CD4-positive, alpha-beta T cell treated with Interleukin-10 for 1 hour (primary cell): ENCODE data around the gene PCDH9.
"Not testable (repeated sequence)": the region's sequence is repeated elsewhere in the genome, so short reads cannot be mapped to it uniquely, and the experiment has no call there.

Source experiments
- DNase-seq: peaks from one replicate; pipeline ENCODE4 v3.0.0-alpha.2; 2020

The PCDH9 gene

DNA sequence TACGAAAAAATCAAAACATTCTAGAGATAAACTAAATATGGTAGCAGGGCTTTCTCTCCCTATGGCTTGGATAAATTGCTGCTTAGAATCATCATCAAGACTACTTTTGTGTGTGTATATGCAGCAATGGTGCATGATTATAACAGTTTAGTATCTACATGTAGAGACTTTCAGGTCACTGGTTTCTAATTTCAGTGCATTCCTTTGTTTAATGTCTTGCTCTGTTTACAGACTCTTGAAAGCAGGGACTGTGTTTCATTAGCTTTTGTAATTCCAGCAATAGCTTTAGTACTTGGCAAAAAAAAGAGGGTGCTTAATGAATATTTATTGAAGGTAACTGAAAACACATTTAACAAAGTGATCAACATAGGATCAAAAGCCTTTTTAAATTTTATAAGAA, 420.7 kb downstream of the PCDH9 start:
- no peak for DNase-seq

DNA sequence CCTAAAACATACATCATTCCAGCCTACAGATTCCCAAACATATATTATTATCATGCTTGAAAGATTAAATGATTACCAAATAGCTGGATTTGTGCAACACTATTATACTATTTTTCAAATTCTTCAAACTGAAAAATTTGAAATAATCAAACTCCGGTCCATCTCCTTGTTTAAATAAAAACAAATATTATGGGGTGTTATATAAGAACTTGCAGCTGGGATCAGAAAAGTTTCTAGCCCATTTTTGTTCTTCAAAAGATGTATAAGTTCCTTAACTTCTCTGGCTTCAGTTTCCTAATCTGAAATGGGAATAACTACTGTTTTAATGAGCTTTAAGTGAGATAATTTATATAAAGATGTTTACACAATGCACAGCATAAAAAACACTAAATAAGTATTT, 422.9 kb downstream of the PCDH9 start:
- DNase-seq, result no peak

- no peak for DNase-seq
Observed at GRCh38 chr13:66805657-66806056, 424.5 kb downstream of the PCDH9 start.

- no peak for DNase-seq
Observed at GRCh38 chr13:66803808-66804456, 426.2 kb downstream of the PCDH9 start.

GRCh38 chr13:66803013-66803807, 426.9 kb downstream of the PCDH9 start:
- no peak for DNase-seq

DNA sequence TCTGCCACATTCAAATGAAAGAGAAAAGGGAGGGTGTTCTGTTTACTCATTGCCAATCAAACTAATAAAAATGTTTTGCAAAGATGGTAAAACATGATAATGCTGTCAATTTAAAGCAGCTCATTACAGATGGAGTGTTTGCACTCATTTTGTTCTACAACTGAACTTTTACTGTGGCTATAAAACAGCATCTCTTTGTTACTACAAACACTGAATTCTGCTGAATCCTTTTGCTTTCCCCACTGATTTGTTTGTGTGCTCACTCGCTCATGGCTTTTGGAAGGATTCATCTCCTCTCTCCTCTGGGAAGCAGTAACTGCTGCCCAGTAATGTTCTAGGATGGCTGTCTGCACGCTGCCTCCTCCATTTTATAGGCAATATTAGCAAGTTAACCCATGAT, 434.5 kb downstream of the PCDH9 start:
- DNase-seq, result no peak

DNA sequence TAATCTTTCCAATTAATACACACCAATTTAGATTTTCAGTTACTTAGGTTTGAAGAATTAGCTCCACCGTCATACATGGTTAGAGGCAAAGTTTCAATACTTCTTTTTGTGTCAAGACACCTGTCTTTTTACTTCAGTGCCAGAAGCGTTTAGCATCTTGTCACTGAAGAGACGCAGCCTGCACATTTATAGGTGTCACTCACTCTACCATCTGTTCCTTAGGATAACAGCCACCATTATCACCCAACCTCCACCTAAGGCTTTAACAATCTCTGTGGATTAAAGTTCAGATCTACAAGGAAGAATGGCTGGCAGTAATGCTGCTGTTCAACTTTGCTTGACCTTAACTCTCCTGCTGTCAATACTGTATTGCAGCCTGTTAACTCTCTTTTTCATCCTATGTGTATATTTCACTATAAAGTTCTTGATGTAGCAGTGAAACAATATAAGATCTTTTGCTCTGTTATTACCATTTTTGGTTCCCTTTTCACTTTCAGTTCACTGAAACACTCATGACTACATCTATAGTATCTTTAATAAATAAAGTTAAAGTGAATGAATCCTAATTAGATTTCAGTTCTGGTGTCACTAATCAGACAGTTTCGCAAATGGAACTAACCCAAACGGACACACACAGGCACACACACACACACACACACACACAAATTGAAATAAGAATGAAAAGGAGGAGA, 435.6 kb downstream of the PCDH9 start:
- no peak for DNase-seq

DNA sequence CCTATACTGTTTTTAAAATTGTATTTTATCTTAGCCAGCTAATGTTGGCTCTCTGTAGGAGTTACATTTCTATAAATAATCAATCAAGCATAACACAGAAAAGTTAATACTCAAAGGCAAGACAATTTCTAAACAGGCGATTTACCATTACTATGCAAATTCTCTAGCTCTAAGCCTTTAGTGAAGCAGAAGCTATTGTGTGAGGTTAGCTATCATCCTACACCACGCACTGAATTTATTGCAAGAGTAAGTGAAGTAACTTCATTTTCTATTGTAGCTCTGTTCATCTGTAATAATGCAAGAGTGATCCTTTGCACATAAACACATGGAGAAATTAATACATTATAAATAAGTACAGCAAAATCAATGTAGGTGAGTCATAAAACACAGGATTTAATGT, 439.3 kb downstream of the PCDH9 start:
- no peak for DNase-seq

DNA sequence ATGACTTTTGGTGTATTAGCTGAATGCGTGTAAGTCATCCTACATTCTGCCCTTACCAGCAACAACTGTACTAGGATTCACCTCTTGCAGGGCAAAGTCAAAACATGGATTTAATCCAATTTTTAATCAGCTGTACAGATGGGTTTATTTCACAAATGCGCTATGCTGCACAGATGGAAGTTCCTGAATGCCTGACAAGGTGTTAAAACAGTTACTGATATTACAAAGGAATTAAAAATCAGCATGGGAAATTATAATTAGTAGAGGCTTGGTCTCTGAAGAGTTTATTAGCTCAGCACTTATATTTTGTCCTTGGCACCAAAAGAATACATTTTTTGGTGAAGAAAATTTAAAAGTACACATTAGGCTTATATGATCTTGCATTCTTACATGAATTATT, 448.9 kb downstream of the PCDH9 start:
- no peak for DNase-seq

DNA sequence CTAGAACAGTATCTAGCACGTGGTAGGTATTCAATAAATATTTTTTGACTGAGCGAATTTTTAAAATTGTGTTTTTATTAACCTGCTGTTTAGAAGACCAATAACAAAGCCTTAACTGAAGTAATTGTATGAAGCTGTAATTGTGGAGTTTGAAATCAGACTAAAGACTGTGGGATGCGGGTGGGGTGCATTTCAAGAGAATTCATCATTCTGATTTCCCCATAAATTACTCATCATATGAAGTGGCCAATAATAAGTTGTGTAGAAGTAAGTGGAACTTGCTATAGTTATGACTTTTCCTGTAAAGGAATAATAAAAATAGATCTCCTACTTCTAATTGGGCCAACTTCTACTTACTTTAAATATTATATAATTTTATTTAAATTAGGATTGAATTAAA, 449.3 kb downstream of the PCDH9 start:
- DNase-seq, result no peak

GRCh38 chr13:66778461-66778860, 451.7 kb downstream of the PCDH9 start:
- DNase-seq, result no peak

DNA sequence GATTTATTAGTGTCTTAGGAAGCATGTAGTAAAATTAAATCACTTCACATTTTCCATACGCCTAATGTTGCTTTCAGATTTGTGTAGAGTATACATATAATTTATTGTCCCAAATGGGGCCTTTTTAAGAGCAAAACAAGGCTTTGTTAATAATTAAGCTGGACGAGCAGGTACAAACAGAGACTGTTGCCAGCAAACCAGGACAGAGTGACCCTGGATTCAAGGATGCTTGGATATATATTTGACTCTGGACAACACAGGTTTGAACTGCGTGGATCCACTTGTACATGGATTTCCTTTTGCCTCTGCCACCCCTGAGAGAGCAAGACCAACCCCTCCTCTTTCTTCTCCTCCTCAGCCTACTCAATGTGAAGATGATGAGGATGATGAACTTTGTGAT, 454.9 kb downstream of the PCDH9 start:
- no peak for DNase-seq

DNA sequence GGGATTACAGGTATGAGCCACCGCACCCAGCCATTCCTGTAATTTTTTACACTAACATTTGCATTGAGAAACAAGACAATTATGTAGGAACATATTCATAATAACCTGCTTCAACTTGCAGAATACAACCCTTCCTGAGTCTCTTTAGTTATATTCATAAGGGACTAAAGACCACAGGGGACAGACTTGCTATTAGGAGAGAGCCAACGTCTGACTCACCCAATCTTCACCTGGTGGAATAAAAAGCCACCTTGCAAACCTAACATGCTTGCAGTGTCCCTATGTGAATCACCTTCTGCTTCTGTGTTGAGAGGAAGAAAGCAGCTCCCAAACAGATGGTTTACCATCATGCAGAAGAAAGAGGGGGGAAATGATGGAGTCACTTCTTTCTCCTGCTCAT, 456.1 kb downstream of the PCDH9 start:
- no peak for DNase-seq

DNA sequence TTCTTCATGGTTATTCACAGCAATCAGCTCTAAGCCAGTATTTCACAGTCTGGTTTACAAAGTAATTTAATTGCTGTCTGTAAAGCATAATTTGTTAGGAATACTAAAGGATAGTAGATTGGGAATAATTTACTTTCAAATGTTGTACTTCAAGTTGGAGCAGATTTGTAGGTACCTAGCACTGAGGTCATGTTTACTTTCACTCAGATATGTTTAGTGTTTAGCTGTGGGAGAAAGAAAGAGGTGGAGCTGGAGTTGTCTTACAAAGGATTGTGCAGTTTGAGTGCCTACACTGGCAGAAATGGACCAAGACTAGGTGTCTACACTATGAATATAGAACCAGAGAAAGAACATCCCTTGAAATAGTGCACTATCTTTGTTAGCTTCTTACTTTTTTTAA, 464.6 kb downstream of the PCDH9 start:
- no peak for DNase-seq

- not testable (repeated sequence) for DNase-seq
Observed at GRCh38 chr13:66760678-66761077, 469.5 kb downstream of the PCDH9 start.

- no peak for DNase-seq
Observed at GRCh38 chr13:66759919-66760318, 470.2 kb downstream of the PCDH9 start.

GRCh38 chr13:66751691-66752090, 478.4 kb downstream of the PCDH9 start:
- no peak for DNase-seq

DNA sequence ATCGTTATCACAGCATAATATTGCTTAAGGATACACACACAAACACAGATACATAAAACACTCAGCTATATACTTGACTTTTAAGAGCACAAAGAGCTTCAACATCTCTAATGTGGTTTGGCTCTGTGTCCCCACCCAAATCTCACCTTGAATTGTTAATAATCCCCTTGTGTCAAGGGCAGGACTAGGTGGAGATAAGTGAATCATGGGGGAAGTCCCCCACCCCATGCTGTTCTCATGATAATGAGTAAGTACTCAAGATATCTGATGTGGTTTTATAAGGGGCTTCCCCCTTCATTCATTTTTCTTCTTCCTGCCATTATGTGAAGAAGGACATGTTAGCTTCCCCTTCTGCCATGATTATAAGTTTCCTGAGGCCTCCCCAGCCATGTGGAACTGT, 481.4 kb downstream of the PCDH9 start:
- no peak for DNase-seq

DNA sequence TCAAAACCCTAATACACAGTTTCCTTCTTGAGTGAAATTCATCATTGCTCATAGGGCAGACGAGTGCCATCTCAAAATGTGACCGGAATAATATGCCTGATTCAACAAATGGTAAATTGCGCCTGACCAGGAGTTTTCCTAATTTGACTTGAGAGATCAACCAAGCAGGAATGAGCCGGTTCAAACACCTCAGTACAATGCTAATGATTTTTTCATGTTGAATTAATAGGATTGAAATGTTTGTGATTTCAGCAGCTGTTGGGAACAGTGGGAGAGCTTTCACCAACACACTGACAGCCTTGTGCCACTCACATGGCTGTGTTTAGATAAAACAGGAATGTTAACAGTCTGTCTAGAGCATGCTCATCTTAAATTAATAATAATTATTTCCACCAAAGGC, 484.8 kb downstream of the PCDH9 start:
- DNase-seq, result no peak

- no peak for DNase-seq
Observed at GRCh38 chr13:66723576-66723975, 506.6 kb downstream of the PCDH9 start.

- no peak for DNase-seq
Observed at GRCh38 chr13:66716538-66716937, 513.6 kb downstream of the PCDH9 start.

GRCh38 chr13:66714795-66715194, 515.3 kb downstream of the PCDH9 start:
- DNase-seq, result no peak

DNA sequence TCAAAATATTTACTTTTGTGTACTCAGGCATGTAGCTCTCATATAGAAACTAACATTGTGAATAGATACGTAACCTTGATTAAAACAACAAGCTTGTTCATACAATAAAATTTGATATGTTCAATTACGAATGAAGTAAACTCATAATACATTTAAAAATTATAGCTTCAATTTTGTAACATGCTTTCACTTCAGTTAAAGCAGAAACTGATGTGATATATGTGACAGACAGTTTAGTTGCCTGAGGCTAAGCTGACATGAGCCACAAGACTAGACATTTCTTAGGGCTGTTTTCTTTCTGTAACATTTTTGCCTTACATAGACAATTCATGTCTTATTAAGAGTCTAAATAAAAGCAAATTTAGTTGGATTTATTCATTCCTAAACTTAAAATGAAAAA, 526.0 kb downstream of the PCDH9 start:
- DNase-seq, result no peak

GRCh38 chr13:66703597-66703996, 526.5 kb downstream of the PCDH9 start:
- DNase-seq, result no peak
